Hematopoietic multipotent progenitor cell (in vitro differentiated cells): ENCODE data around the gene ZMIZ1. TPM values are rescaled to one million over a fixed set of nuclear protein-coding genes. Genes with fewer than 3 reads are reported as not detected.
A peak's percentile ranks its signal among the peaks of the same experiment; 100 is the strongest.

Experiments
- DNase-seq, 3 donors: peaks; one replicate each; pipeline ENCODE4 v3.0.0-alpha.2; 2011 to 2015; ENCODE audit warnings: low read depth in 2 of 3, low spot score in 2 of 3
- total RNA-seq: library from RNA; depleted of rRNA; stranded (reverse); fragments of >200 nt; gene quantifications from one replicate; pipeline ENCODE4 v1.2.3, GENCODE V29; 2012

Gene ZMIZ1
- total RNA-seq, 1 donor: 114 TPM

GRCh38 chr10:79111427-79111826, 42.7 kb downstream of the ZMIZ1 start:
- no peak for DNase-seq

DNA sequence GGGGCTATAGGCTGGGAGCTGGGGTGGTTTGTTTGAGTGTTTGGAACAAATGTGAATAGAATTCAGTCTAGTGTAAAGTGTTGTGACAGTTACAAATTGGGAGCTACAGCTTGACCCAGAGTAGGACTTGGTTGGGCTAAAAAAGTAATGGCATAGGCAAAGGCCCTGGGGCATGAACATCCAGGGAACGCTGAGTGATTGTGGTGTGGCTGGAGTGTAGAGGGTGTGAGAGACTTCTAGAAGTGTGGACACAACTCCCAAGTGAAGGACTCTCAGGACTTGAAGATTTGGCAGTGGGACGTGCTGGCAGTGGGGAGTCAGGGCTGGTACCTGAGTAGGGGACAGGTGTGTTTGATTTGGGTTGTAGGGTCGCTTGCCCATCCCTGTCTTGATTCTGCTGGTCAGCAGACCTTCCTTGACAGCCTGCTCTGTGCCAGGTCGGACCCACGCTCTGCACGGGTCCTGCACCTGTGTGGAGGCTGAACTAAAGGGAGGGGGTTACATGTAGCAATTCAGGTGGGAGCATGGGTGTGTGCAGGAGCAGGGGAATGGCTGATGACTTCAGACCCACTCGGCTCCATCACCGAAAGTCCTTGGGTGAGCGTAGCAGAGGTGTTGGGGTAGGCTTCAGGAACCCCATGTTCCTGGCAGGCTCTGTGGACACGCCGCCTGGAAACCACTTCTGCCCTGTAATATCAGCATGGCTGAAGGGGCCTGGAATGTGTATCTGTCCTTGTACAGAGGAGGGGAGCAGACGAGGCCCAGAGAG, 43.3 kb downstream of the ZMIZ1 start:
- no peak for DNase-seq

- no peak for DNase-seq
These were observed 44.2 kb downstream of the ZMIZ1 start for GRCh38 chr10:79112881-79113431.

GRCh38 chr10:79113827-79114226, 45.1 kb downstream of the ZMIZ1 start:
- no peak for DNase-seq

- no peak for DNase-seq
These were observed 46.5 kb downstream of the ZMIZ1 start for GRCh38 chr10:79115302-79115701.

DNA sequence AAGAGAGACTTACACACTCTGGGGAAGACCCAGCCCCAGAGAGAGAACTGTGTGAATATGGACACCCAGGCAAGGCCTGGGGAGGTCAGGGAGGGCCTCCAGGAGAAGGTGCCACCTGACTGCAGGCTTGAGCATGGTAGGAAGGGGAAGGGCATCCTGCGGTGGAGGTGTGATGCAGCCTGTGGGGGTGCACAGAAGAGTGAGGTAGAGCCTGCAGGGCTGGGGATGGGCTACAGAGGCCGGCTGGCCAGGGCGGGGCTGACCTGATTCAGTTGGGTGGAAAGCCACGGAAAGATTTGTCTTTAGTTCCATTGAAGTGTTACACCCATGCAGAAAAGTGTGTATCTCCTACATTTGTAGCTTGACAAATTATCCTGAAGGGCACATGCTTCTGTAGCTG, 47.6 kb downstream of the ZMIZ1 start:
- no peak for DNase-seq

DNA sequence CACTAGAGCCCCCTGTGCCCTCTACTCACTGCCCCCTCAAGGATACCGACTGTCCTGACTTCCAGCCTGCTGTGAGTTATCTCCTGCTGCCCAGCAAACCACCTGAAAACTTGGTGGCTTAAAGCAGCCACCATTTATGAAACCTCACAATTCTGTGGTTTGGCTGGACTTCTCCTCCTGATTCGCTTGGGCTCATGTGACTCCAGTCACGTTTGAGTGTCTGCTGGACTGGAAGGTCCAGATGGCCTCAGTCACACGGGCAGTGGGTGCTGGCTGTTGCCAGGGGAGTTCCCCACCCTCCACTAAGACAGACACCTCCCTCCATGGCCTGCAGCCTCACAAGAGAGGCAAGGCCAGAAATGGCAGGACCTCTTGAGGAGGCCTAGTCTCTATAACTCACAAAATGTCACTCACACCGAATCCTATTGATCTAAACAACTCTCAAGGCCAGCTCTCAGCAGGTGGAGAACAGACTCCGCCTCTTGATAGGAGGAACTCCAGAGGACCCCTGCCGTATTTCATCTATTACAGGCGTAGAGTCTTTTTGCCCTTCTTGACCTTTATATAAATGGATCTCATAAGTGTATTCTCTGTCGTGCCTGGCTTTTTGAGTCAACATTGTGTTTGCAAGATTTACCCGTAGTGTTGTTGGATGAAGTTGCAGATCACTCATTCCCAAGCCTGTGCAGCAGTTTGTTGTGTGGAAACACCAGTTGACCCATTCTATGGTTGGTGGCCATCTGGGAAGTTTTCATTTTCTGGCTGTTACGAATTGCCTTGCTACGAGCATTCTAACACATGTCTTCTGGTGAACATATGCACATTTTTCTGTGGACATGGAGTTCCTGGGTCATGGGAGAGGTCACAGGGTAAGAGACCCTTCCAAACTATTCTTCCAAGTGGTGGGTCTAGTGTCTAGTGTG, 48.3 kb downstream of the ZMIZ1 start:
- DNase-seq: no peak

GRCh38 chr10:79118286-79119202, 49.8 kb downstream of the ZMIZ1 start:
- no peak for DNase-seq

GRCh38 chr10:79119306-79119705, 50.5 kb downstream of the ZMIZ1 start:
- DNase-seq: no peak

DNA sequence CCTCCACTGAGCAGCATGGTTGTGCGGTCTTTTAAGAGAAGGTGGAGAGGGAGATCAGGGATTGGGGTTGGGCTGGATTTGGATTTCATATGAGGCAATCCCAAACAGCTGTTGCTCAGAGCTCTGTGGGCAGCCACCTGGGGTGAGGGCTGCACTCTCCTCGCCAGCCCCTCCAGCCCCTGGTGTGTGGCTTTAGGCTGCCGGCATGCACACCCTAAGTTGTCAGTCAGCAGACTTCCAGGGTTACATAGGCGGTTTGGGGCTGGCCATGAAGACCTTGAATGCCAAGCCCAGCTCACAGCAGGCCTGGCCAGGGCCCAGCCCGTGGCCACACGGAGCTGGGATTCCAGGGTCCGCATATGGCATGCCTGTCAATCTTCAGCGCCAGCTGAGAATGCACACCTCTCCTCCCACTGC, 54.8 kb downstream of the ZMIZ1 start:
- no peak for DNase-seq

DNA sequence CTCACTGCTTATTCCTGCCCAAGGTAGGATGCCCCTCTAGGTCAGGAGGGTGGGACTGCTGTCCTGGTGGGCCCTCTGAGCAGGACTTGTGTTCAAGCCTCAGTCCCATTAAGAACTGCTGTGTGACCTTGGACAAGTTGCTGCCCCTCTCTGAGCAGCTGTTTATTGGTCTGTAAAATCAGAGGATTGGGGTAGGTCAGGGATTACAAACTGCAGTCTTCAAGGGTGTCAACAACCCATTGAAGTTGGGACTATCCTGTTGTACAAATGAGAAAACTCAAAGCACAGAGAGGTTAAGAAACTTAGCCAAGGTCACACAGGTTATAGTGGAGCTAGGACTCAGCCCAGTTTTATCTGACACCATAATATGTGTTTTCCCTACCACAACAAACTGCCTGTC, 55.3 kb downstream of the ZMIZ1 start:
- no peak for DNase-seq

DNA sequence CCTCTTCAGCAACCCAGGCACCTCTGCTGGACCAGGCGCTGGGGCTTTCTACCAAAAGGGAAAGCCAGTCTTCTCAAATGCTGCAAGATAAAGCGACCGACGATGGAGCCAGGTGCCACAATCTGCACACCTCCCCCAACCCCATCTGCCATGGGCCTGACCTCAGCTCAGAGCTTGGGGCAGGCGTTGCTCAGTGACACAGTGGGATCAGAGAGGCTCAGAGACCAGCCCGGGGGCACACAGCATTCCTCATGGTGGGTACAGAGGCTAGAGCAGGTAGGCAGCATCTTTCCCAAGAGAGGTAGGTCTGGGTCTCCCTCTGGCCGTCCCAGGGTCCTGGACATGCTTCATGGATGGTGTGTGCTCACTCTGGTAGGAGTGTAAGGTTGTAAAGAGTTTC, 56.3 kb downstream of the ZMIZ1 start:
- no peak for DNase-seq

- no peak for DNase-seq
These were observed 57.8 kb downstream of the ZMIZ1 start for GRCh38 chr10:79126351-79127080.

DNA sequence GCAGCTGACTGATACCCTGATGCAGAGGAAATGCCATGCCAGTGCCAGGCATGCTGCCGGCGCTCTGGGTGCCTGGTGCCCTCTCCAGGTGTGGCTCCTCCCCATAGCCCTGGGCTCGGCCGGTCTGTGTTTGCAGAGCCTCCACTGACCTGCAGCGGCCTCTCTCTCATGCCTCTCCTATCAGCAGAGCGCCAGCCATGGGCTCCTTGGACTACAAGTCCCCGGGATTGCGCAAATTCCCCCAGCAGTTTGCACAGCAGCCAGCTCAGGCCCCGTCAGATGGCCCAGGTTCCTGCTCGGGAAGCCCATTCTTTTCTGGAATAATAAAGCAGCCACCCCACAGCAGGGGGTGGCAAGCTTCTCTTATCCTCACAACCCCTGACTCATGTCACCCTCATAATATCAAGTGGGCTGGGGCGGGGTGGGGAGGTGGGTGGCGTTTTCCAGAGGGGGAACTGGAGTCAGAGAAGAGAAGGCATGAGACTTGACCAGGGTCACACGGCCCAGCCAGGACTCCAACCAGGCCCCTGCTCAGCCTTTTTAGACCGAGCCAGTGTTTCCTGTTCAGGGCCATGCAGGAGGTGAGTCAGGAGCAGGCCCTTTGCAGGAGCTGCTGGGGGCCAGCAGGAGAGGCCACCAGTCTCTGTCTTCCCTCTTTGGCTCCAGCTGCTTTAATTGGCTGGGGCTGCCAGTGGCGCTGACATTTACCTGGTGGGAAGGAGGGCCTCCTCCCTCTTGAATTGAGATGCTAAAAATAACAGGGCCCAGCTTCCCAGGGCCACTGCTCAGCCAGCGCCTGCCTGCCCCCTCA, 58.6 kb downstream of the ZMIZ1 start:
- DNase-seq: no peak

GRCh38 chr10:79128241-79128922, 59.6 kb downstream of the ZMIZ1 start:
- DNase-seq: no peak

- DNase-seq: peak in 1 of 3 donors; percentile 59
These were observed 60.1 kb downstream of the ZMIZ1 start for GRCh38 chr10:79128923-79129305.

DNA sequence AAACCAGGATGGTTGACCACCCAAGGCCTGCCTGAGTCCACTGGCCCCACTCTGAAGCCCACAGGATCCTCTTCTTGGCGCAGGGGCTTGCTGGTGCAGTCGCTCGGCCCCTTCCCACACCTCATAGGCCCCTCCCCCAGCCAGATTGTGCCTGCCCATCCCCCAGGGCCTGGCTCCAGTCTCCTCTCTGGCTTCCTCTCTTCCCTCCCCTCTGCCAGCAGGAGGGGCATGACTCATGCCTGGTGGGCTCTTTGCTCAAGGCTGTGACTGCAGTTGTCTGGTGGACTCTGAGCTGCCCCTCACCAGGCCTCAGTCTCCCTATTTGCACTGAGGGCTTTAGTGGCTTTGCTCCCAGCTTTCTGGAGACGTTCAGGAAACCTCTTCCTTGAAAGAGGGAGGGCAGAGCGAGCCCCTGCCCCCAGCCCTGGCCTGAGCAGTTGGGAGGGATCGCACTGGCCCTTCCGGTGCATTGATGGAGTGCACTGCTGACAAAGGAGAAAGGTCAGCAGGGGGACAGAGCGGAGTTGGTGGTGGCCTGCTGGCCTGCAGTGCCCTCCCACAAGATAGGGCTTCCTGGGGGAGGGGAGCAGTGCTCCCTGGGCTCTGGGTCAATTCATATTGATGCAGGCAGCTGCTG, 60.7 kb downstream of the ZMIZ1 start:
- DNase-seq: peak in 2 of 3 donors; percentile 62 to 68

DNA sequence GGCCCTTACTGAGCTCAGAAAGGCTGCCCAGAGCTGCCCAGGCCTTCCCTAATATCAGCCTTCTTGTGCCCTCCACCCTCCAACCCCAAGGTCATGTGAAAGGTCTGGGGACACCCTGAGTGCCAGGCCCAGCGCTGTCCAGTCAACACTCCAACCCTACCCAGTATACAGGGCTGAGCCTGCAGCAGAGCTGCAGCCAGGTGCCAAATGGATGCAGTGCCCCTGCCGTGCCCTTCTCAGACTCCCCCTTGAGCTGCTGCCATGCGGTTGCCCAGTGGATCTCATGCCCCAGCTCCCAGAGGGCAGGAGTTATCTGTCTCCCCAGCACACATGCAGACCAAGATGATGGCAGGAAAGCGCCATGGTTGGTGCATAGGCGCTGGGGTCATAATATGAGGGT, 61.5 kb downstream of the ZMIZ1 start:
- DNase-seq: no peak
